Spleen (tissue), 7 donors: ENCODE measurements around the gene SORBS1.

Experiments
- CTCF ChIP-seq, 11 experiments: fragments of 200-600 bp in 7 of 11; fragments of 450-650 bp in 4 of 11; sonication (generic) in 4 of 11; IDR thresholded peaks in 8 of 11; conservative IDR thresholded peaks in 3 of 11; 1 replicate in 7 of 11; 2 replicates in 4 of 11; pipeline versions ENCODE4 v1.4.0 to v1.8.0; 2016 to 2021; ENCODE audit warnings: antibody characterized with exemption in 11 of 11, inconsistent platforms in 4 of 11, mild to moderate bottlenecking in 1 of 11
- POLR2A ChIP-seq, 3 donors: fragments of 450-650 bp; IDR thresholded peaks; one replicate each; pipeline ENCODE4 v1.5.1; 2017; ENCODE audit warnings: antibody characterized with exemption in 3 of 3, mild to moderate bottlenecking in 1 of 3
- donor health status: DM: no; HTN: no; CAD: no; lungs with moderate emphysema.
- donor health status: DM: no; HTN: no; CAD: no.
- donor health status: DM: no; HTN: no; CAD: no.

GRCh38 chr10:95281206-95281605 is 280.0 kb downstream of the SORBS1 start:
- TF ChIP-seq CTCF (IDR thresholded peaks at IDR 0.05 in 8 of 11, conservative IDR thresholded peaks at IDR 0.05 in 3 of 11): no peak
- TF ChIP-seq POLR2A (IDR thresholded peaks at IDR 0.05): no peak
